Measurements from ENCODE around the gene ADAMTS6.

ADAMTS6 gene

DNA sequence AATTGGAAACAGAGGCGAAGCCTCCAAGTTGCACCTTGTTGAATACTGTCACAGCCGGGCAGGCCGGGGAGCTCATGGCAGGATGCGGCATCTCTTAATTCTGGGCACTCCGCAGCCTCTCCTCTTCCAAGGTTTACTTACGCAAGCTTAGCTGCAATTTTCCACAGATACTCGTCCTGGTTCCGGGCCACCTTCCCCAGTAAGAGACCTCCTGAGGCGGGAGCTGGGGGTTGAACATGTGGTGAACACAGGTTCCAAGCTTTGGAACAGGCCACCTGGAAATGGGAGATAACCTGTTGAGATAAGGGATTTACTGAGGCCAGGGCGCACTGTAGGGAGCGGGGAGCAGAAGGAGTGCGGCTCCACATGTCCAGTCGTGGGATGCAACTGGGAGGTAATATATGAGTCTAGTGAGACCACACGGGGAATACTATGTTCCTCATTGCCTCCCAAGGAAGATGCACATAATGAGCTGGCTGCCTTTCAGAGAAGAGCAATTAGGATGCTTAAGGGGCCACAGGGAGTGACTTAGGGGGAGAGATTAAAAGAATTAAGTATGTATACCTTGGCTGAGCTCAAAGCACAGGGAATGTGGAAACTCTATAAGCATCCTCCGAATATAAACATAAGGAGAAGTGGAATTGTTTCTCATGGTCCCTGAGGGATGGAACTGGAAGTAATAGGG is 377.8 kb downstream of the ADAMTS6 start:
- no peak for DNase-seq (ENCODE audit: low spot score)

- peak; percentile 83 for DNase-seq (ENCODE audit: low spot score)
Observed at GRCh38 chr5:65102976-65103711, 378.6 kb downstream of the ADAMTS6 start.

DNA sequence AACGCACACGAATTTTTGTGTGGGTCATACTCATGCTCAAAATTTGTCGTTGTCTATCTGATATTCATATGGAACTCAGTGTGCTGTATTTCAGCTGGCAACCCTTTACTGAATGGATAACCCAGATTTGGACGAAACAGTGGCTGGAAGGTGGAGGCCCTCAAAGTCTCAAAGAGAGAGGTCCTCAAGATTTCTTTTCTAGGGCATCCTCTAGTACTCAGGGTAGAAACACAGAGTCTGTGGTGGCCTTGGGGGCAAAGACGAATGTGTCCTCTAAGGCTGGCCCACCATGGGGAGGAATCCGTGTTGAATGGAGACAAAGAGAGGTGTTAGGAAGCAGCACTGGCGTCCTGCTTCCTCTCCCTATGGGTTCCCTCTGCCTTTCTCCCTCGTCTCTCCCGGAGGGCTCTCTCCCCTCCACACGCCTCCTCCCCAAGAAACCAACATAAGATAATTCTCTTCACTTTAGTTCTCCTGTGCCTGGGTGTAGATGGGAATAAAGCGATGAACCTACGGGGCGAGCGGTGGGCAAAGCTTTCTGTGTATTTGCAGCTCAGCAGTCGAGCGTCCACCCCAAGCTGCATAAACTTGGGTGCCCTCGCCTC is 379.2 kb downstream of the ADAMTS6 start:
- DNase-seq (ENCODE audit: low spot score) = no peak

GRCh38 chr5:65101632-65102100 is 380.1 kb downstream of the ADAMTS6 start:
- DNase-seq (ENCODE audit: low spot score) = no peak

GRCh38 chr5:65100911-65101631 is 380.6 kb downstream of the ADAMTS6 start:
- DNase-seq (ENCODE audit: low spot score) = peak; percentile 84
